Measurements from ENCODE around the gene VWA5B1.

Gene VWA5B1

GRCh38 chr1:20371883-20372282 lies 81.2 kb downstream of the VWA5B1 start:
- DNase-seq: no peak

GRCh38 chr1:20372676-20373075 lies 82.0 kb downstream of the VWA5B1 start:
- DNase-seq: no peak

GRCh38 chr1:20373286-20373685 lies 82.6 kb downstream of the VWA5B1 start:
- no peak for DNase-seq

GRCh38 chr1:20373764-20374163 lies 83.1 kb downstream of the VWA5B1 start:
- DNase-seq: no peak

- no peak for DNase-seq
Measured at GRCh38 chr1:20375563-20375962, 84.9 kb downstream of the VWA5B1 start.

GRCh38 chr1:20376171-20376570 lies 85.5 kb downstream of the VWA5B1 start:
- DNase-seq: no peak

GRCh38 chr1:20376880-20377494 lies 86.3 kb downstream of the VWA5B1 start:
- peak; percentile 20 for DNase-seq

- DNase-seq: no peak
Measured at GRCh38 chr1:20377516-20378270, 87.0 kb downstream of the VWA5B1 start.

- DNase-seq: no peak
Measured at GRCh38 chr1:20379075-20379474, 88.4 kb downstream of the VWA5B1 start.

- no peak for DNase-seq
Measured at GRCh38 chr1:20380175-20380574, 89.5 kb downstream of the VWA5B1 start.

- no peak for DNase-seq
Measured at GRCh38 chr1:20380616-20381035, 90.0 kb downstream of the VWA5B1 start.

GRCh38 chr1:20381045-20381641 lies 90.5 kb downstream of the VWA5B1 start:
- no peak for DNase-seq

GRCh38 chr1:20381961-20382360 lies 91.3 kb downstream of the VWA5B1 start:
- DNase-seq: no peak

GRCh38 chr1:20382711-20383110 lies 92.0 kb downstream of the VWA5B1 start:
- DNase-seq: no peak

GRCh38 chr1:20383631-20384030 lies 93.0 kb downstream of the VWA5B1 start:
- DNase-seq: no peak

GRCh38 chr1:20385630-20386029 lies 95.0 kb downstream of the VWA5B1 start:
- DNase-seq: no peak

GRCh38 chr1:20386323-20387081 lies 95.8 kb downstream of the VWA5B1 start:
- DNase-seq: no peak

- DNase-seq: no peak
Measured at GRCh38 chr1:20389571-20389970, 98.9 kb downstream of the VWA5B1 start.

- DNase-seq: no peak
Measured at GRCh38 chr1:20390589-20391331, 100.1 kb downstream of the VWA5B1 start.

GRCh38 chr1:20395255-20395654 lies 104.6 kb downstream of the VWA5B1 start:
- no peak for DNase-seq

- DNase-seq: no peak
Measured at GRCh38 chr1:20398744-20399143, 108.1 kb downstream of the VWA5B1 start.

- no peak for DNase-seq
Measured at GRCh38 chr1:20399196-20399595, 108.5 kb downstream of the VWA5B1 start.

All from CD4-positive, alpha-beta T cell treated with Interleukin-15 for 1 hour (primary cell).